ENCODE measurements around the gene RAPGEF4.
A peak's percentile ranks its signal among the peaks of the same experiment; 100 is the strongest.

Gene RAPGEF4

GRCh38 chr2:172863341-172863740 is 127.7 kb downstream of the RAPGEF4 start:
- no peaks in the 10 kb centered on the region for H3F3A ChIP-seq (ENCODE audit: low read depth)
- H3K36me3 ChIP-seq (ENCODE audit: insufficient read depth, low read length), result no peaks in the 10 kb centered on the region
- no peak overlapping the region for H2AFZ ChIP-seq (ENCODE audit: low read length)
- H3K27me3 ChIP-seq (ENCODE audit: insufficient read depth, low read length, poor library complexity, severe bottlenecking), result no peaks in the 10 kb centered on the region
- H4K20me1 ChIP-seq (ENCODE audit: insufficient read depth, low read length, poor library complexity, severe bottlenecking), result no peaks in the 10 kb centered on the region
- H3K4me1 ChIP-seq (ENCODE audit: insufficient read depth, low read length, poor library complexity, severe bottlenecking), result peaks cover 8% of the 10 kb centered on the region
- no peaks in the 10 kb centered on the region for H3K9me3 ChIP-seq (ENCODE audit: insufficient read depth, low read depth, low read length)
- TF ChIP-seq EZH2phosphoT487 (IDR thresholded peaks at IDR 0.05; ENCODE audit: borderline replicate concordance) (no peak), CTCF (conservative IDR thresholded peaks at IDR 0.05; ENCODE audit: low read length) (no peak)
- no peaks in the 10 kb centered on the region for H3K79me2 ChIP-seq (ENCODE audit: insufficient read depth, low read length)
- H3K4me3 ChIP-seq (ENCODE audit: low read length, poor library complexity, severe bottlenecking), result no peak overlapping the region
- no peaks in the 10 kb centered on the region for H3K9me2 ChIP-seq (replicated peaks; ENCODE audit: low read depth, low read length)
- no peak overlapping the region for H3K4me2 ChIP-seq (ENCODE audit: low read depth, low read length, poor library complexity, severe bottlenecking)
- H3K9ac ChIP-seq (ENCODE audit: low read depth, low read length, poor library complexity, severe bottlenecking), result no peak overlapping the region

GRCh38 chr2:172864182-172864581 is 128.5 kb downstream of the RAPGEF4 start:
- no peaks in the 10 kb centered on the region for H3K9me3 ChIP-seq (ENCODE audit: insufficient read depth, low read depth, low read length)
- TF ChIP-seq EZH2phosphoT487 (IDR thresholded peaks at IDR 0.05; ENCODE audit: borderline replicate concordance), result no peak
- TF ChIP-seq CTCF (conservative IDR thresholded peaks at IDR 0.05; ENCODE audit: low read length), result peak; percentile 89
- H4K20me1 ChIP-seq (ENCODE audit: insufficient read depth, low read length, poor library complexity, severe bottlenecking), result no peaks in the 10 kb centered on the region

GRCh38 chr2:172865422-172865821 is 129.8 kb downstream of the RAPGEF4 start:
- H3F3A ChIP-seq (ENCODE audit: low read depth), result no peaks in the 10 kb centered on the region
- no peak overlapping the region for H2AFZ ChIP-seq (ENCODE audit: low read length)
- H3K9me2 ChIP-seq (replicated peaks; ENCODE audit: low read depth, low read length), result no peaks in the 10 kb centered on the region
- H3K4me2 ChIP-seq (ENCODE audit: low read depth, low read length, poor library complexity, severe bottlenecking), result no peak overlapping the region
- no peaks in the 10 kb centered on the region for H3K9me3 ChIP-seq (ENCODE audit: insufficient read depth, low read depth, low read length)
- no peak overlapping the region for H3K4me3 ChIP-seq (ENCODE audit: low read length, poor library complexity, severe bottlenecking)
- no peak overlapping the region for H3K9ac ChIP-seq (ENCODE audit: low read depth, low read length, poor library complexity, severe bottlenecking)
- H3K27me3 ChIP-seq (ENCODE audit: insufficient read depth, low read length, poor library complexity, severe bottlenecking), result no peaks in the 10 kb centered on the region
- H3K36me3 ChIP-seq (ENCODE audit: insufficient read depth, low read length), result no peaks in the 10 kb centered on the region
- TF ChIP-seq CTCF (conservative IDR thresholded peaks at IDR 0.05; ENCODE audit: low read length), result peak; percentile 43
- TF ChIP-seq EZH2phosphoT487 (IDR thresholded peaks at IDR 0.05; ENCODE audit: borderline replicate concordance), result no peak
- H3K79me2 ChIP-seq (ENCODE audit: insufficient read depth, low read length), result no peaks in the 10 kb centered on the region
- peaks cover 1% of the 10 kb centered on the region for H3K4me1 ChIP-seq (ENCODE audit: insufficient read depth, low read length, poor library complexity, severe bottlenecking)
- no peaks in the 10 kb centered on the region for H4K20me1 ChIP-seq (ENCODE audit: insufficient read depth, low read length, poor library complexity, severe bottlenecking)

More at GRCh38 chr2:172864182-172864581, 128.5 kb downstream of the RAPGEF4 start:
- no peaks in the 10 kb centered on the region for H3K36me3 ChIP-seq (ENCODE audit: insufficient read depth, low read length)
- peaks cover 8% of the 10 kb centered on the region for H3K4me1 ChIP-seq (ENCODE audit: insufficient read depth, low read length, poor library complexity, severe bottlenecking)
- no peak overlapping the region for H3K9ac ChIP-seq (ENCODE audit: low read depth, low read length, poor library complexity, severe bottlenecking)
- H3K79me2 ChIP-seq (ENCODE audit: insufficient read depth, low read length), result no peaks in the 10 kb centered on the region
- H3F3A ChIP-seq (ENCODE audit: low read depth), result no peaks in the 10 kb centered on the region
- H3K27me3 ChIP-seq (ENCODE audit: insufficient read depth, low read length, poor library complexity, severe bottlenecking), result no peaks in the 10 kb centered on the region
- H3K4me2 ChIP-seq (ENCODE audit: low read depth, low read length, poor library complexity, severe bottlenecking), result no peak overlapping the region
- no peaks in the 10 kb centered on the region for H3K9me2 ChIP-seq (replicated peaks; ENCODE audit: low read depth, low read length)
- H2AFZ ChIP-seq (ENCODE audit: low read length), result peak overlapping the region; percentile 31; the same call in 1 of the 2 replicates
- H3K4me3 ChIP-seq (ENCODE audit: low read length, poor library complexity, severe bottlenecking), result no peak overlapping the region
